Vagina (tissue), 2 donors: ENCODE measurements around the gene TF. TPM values are rescaled to one million over a fixed set of nuclear protein-coding genes. Genes with fewer than 3 reads are reported as not detected.

Experiments
- DNase-seq, 2 donors: peaks; one replicate each; pipeline ENCODE4 v3.0.0-alpha.2; 2017; ENCODE audit errors: extremely low spot score in 2 of 2
- H3K27ac ChIP-seq: fragments of 200-600 bp; sonication (generic); one replicate; pipeline ENCODE4 v1.5.1; 2019
- H3K27me3 ChIP-seq: fragments of 200-600 bp; sonication (generic); one replicate; pipeline ENCODE4 v1.5.1; 2019
- H3K36me3 ChIP-seq, 2 donors: fragments of 200-600 bp; sonication (generic); one replicate each; pipeline ENCODE4 v1.5.1; 2017 to 2019
- H3K4me1 ChIP-seq: fragments of 200-600 bp; sonication (generic); one replicate; pipeline ENCODE4 v1.5.1; 2019
- H3K4me3 ChIP-seq, 2 donors: fragments of 200-600 bp; sonication (generic); 1 replicate in 1 of 2; 2 replicates in 1 of 2; pipeline ENCODE4 v1.5.1; 2016 to 2019
- H3K9me3 ChIP-seq: fragments of 200-600 bp; sonication (generic); one replicate; pipeline ENCODE4 v1.5.1; 2019
- CTCF ChIP-seq, 3 experiments: fragments of 450-650 bp in 2 of 3; fragments of 200-600 bp in 1 of 3; sonication (generic) in 1 of 3; IDR thresholded peaks; one replicate each; pipeline ENCODE4 v1.5.1; 2017 to 2019; ENCODE audit warnings: antibody characterized with exemption in 3 of 3, mild to moderate bottlenecking in 2 of 3, moderate library complexity in 2 of 3
- POLR2A ChIP-seq, 2 donors: fragments of 450-650 bp; IDR thresholded peaks; one replicate each; pipeline ENCODE4 v1.6.1; 2017; ENCODE audit warnings: antibody characterized with exemption in 2 of 2, mild to moderate bottlenecking in 2 of 2, moderate library complexity in 2 of 2
- POLR2AphosphoS5 ChIP-seq, 2 donors: sonication (generic); formaldehyde crosslinking; IDR thresholded peaks; one replicate each; pipeline ENCODE4 v1.9.0; 2017; ENCODE audit warnings: antibody characterized with exemption in 2 of 2, mild to moderate bottlenecking in 2 of 2, low read depth in 1 of 2; ENCODE audit not compliant: insufficient read depth in 1 of 2
- intact Hi-C: fragments of 100-400 bp; cut with DNase I; formaldehyde crosslinking; loops from one replicate; pipeline ENCODE4 v1.15.1; 2023
- total RNA-seq: library from RNA; depleted of rRNA; stranded (reverse); fragments of >200 nt; gene quantifications from one replicate; pipeline ENCODE4 v1.2.3, GENCODE V29; 2016

The TF gene
- total RNA-seq, 1 donor from 2014 or later = 2.9 TPM

GRCh38 chr3:133840055-133840737, 94.0 kb downstream of the TF start:
- Histone ChIP-seq H3K36me3 (no peaks in the 10 kb centered on the region), H3K27me3 (no peaks in the 10 kb centered on the region), H3K27ac (no peak overlapping the region), H3K4me1 (no peaks in the 10 kb centered on the region), H3K9me3 (no peaks in the 10 kb centered on the region), H3K4me3 (no peak overlapping the region)
- DNase-seq = no peak
- TF ChIP-seq POLR2AphosphoS5 (IDR thresholded peaks at IDR 0.05; ENCODE audit: insufficient read depth in 1 of 2, low read depth in 1 of 2) (no peak), POLR2A (IDR thresholded peaks at IDR 0.05) (no peak), CTCF (IDR thresholded peaks at IDR 0.05) (no peak)
- intact Hi-C loops = no loop called here

- Histone ChIP-seq H3K36me3 (no peaks in the 10 kb centered on the region), H3K27me3 (no peaks in the 10 kb centered on the region), H3K4me1 (no peaks in the 10 kb centered on the region), H3K9me3 (no peaks in the 10 kb centered on the region), H3K27ac (no peak overlapping the region), H3K4me3 (no peak overlapping the region)
- no peak for DNase-seq
- intact Hi-C loops = no loop called here
- no peak for TF ChIP-seq CTCF (IDR thresholded peaks at IDR 0.05)
- TF ChIP-seq POLR2A (IDR thresholded peaks at IDR 0.05) = no peak
- no peak for TF ChIP-seq POLR2AphosphoS5 (IDR thresholded peaks at IDR 0.05; ENCODE audit: insufficient read depth in 1 of 2, low read depth in 1 of 2)
Measured at GRCh38 chr3:133840767-133841166, 94.6 kb downstream of the TF start.

GRCh38 chr3:133841196-133841595, 95.0 kb downstream of the TF start:
- no peak for TF ChIP-seq POLR2AphosphoS5 (IDR thresholded peaks at IDR 0.05; ENCODE audit: insufficient read depth in 1 of 2, low read depth in 1 of 2)
- no peaks in the 10 kb centered on the region for H3K9me3 ChIP-seq
- no peak for DNase-seq
- H3K27me3 ChIP-seq = no peaks in the 10 kb centered on the region
- no peak overlapping the region for H3K4me3 ChIP-seq
- no peaks in the 10 kb centered on the region for H3K4me1 ChIP-seq
- intact Hi-C loops = no loop called here
- H3K36me3 ChIP-seq = no peaks in the 10 kb centered on the region
- no peak overlapping the region for H3K27ac ChIP-seq

- intact Hi-C loops = no loop called here
- H3K9me3 ChIP-seq = no peaks in the 10 kb centered on the region
- DNase-seq = no peak
Measured at GRCh38 chr3:133842158-133842557, 96.0 kb downstream of the TF start.

GRCh38 chr3:133843634-133844033, 97.4 kb downstream of the TF start:
- H3K4me3 ChIP-seq = no peak overlapping the region
- H3K9me3 ChIP-seq = no peaks in the 10 kb centered on the region
- intact Hi-C loops = no loop called here
- TF ChIP-seq CTCF (IDR thresholded peaks at IDR 0.05) (no peak), POLR2AphosphoS5 (IDR thresholded peaks at IDR 0.05; ENCODE audit: insufficient read depth in 1 of 2, low read depth in 1 of 2) (no peak), POLR2A (IDR thresholded peaks at IDR 0.05) (no peak)
- no peak for DNase-seq
- no peak overlapping the region for H3K27ac ChIP-seq
- no peaks in the 10 kb centered on the region for H3K4me1 ChIP-seq
- H3K36me3 ChIP-seq = no peaks in the 10 kb centered on the region
- no peaks in the 10 kb centered on the region for H3K27me3 ChIP-seq

More at GRCh38 chr3:133842158-133842557, 96.0 kb downstream of the TF start:
- Histone ChIP-seq H3K4me1 (no peaks in the 10 kb centered on the region), H3K4me3 (no peak overlapping the region), H3K36me3 (no peaks in the 10 kb centered on the region), H3K27me3 (no peaks in the 10 kb centered on the region), H3K27ac (no peak overlapping the region)
- no peak for TF ChIP-seq POLR2A (IDR thresholded peaks at IDR 0.05)
- no peak for TF ChIP-seq POLR2AphosphoS5 (IDR thresholded peaks at IDR 0.05; ENCODE audit: insufficient read depth in 1 of 2, low read depth in 1 of 2)
- TF ChIP-seq CTCF (IDR thresholded peaks at IDR 0.05) = no peak
